Subcutaneous abdominal adipose tissue (tissue), 5 donors: Measurements from ENCODE around the gene MAJIN.

ENCODE experiments used
- H3K27ac ChIP-seq: one replicate; pipeline ENCODE4 v1.7.0; 2013; ENCODE audit warnings: low read depth, mild to moderate bottlenecking, inconsistent platforms, low read length, moderate library complexity
- H3K27me3 ChIP-seq, 5 donors: one replicate each; pipeline ENCODE4 v1.7.0; 2013; ENCODE audit warnings: low read length in 5 of 5, inconsistent platforms in 1 of 5; ENCODE audit not compliant: control insufficient read depth in 5 of 5, insufficient read depth in 4 of 5
- H3K36me3 ChIP-seq, 5 donors: one replicate each; pipeline ENCODE4 v1.7.0; 2013; ENCODE audit warnings: low read length in 5 of 5; ENCODE audit not compliant: control insufficient read depth in 5 of 5, insufficient read depth in 5 of 5
- H3K4me1 ChIP-seq, 5 donors: one replicate each; pipeline ENCODE4 v1.7.0; 2013; ENCODE audit warnings: low read length in 5 of 5, mild to moderate bottlenecking in 3 of 5, moderate library complexity in 1 of 5; ENCODE audit not compliant: control insufficient read depth in 5 of 5, insufficient read depth in 5 of 5
- H3K4me3 ChIP-seq, 5 donors: one replicate each; pipeline ENCODE4 v1.7.0; 2013; ENCODE audit warnings: low read length in 5 of 5, low read depth in 1 of 5
- H3K9ac ChIP-seq, 5 donors: one replicate each; pipeline ENCODE4 v1.7.0; 2013; ENCODE audit warnings: low read length in 5 of 5, mild to moderate bottlenecking in 4 of 5, moderate library complexity in 3 of 5
- H3K9me3 ChIP-seq, 5 donors: one replicate each; pipeline ENCODE4 v1.7.0; 2013; ENCODE audit warnings: low read length in 5 of 5; ENCODE audit not compliant: control insufficient read depth in 5 of 5
- donor health status: healthy.
- donor health status: healthy.
- donor health status: healthy.
- donor health status: healthy.
- donor health status: healthy.

MAJIN gene

DNA sequence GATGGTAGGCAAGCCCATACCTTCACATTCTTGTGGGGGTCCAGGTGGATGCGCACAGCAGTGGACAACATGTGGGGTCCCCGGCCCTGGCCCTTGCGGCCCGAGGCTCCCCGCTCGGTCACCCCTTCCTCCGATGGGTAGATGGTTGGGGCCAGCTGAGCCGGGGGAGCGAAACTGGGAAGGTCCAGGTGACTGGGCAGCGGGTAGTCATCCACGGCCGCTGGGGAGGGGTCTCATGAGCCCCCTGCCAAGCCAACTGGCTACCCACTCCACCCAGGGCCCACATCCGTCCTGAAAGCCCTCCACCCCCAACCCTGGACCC is 65.6 kb downstream of the MAJIN start:
- no peak overlapping the region for H3K27ac ChIP-seq
- H3K36me3 ChIP-seq, result peaks cover 0 to 91% (median 85%) of the 10 kb centered on the region in 5 donors
- H3K4me3 ChIP-seq, result no peak overlapping the region
- H3K9me3 ChIP-seq, result no peaks in the 10 kb centered on the region
- no peaks in the 10 kb centered on the region for H3K4me1 ChIP-seq
- H3K9ac ChIP-seq, result no peak overlapping the region
- H3K27me3 ChIP-seq, result no peaks in the 10 kb centered on the region

- Histone ChIP-seq H3K27me3 (no peaks in the 10 kb centered on the region), H3K9me3 (no peaks in the 10 kb centered on the region), H3K4me3 (no peak overlapping the region), H3K4me1 (no peaks in the 10 kb centered on the region), H3K9ac (no peak overlapping the region), H3K36me3 (peaks cover 0 to 91% (median 85%) of the 10 kb centered on the region in 5 donors), H3K27ac (no peak overlapping the region)
These were observed 66.2 kb downstream of the MAJIN start for GRCh38 chr11:64905516-64906313.

- H3K9ac ChIP-seq, result no peak overlapping the region
- H3K4me1 ChIP-seq, result no peaks in the 10 kb centered on the region
- H3K4me3 ChIP-seq, result no peak overlapping the region
- H3K27me3 ChIP-seq, result no peaks in the 10 kb centered on the region
- no peak overlapping the region for H3K27ac ChIP-seq
- H3K36me3 ChIP-seq, result peaks cover 0 to 91% (median 79%) of the 10 kb centered on the region in 5 donors
- H3K9me3 ChIP-seq, result no peaks in the 10 kb centered on the region
These were observed 68.5 kb downstream of the MAJIN start for GRCh38 chr11:64903291-64903833.

DNA sequence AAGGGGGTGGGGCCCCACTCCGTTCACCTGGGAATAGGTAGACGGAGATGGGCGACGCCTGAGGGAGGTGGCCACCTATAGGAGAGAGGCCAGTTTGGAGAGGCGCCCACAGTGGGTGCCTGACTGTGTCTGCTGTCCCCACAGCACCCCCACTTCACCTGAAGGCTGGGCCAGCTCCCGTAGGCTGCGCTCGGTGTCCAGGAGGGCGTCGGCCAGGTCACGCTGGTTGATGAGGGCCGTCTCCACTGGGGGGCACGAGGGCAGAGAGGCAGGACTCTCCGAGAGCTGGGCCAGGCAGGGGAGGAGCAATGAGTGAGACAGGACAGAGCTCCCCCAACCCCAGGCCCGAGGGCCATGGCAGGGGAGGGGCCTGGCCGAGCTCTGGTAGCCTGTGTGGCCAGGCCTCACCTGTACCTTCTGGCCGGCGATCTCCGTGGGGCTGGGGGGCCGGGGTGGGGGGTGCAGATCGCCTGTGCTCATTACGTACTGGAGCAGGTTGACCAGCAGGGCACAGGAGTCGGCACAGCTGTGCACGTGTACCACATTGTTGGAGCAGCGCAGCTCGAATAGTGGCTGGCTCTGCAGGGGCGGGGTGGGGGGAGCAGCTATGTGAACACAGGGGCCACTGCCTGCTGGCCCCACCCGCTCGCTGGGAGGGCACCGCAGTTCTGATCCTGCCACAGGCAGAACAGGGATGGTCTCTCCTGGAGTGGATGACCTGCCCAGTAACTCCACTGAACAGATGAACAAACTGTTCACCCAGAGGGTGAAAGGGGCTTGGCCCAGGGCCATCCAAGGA is 69.6 kb downstream of the MAJIN start:
- Histone ChIP-seq H3K27ac (no peak overlapping the region), H3K27me3 (no peaks in the 10 kb centered on the region), H3K4me3 (no peak overlapping the region), H3K4me1 (no peaks in the 10 kb centered on the region), H3K9ac (no peak overlapping the region), H3K9me3 (no peaks in the 10 kb centered on the region), H3K36me3 (peaks cover 0 to 92% (median 82%) of the 10 kb centered on the region in 5 donors)

GRCh38 chr11:64900774-64901173 is 71.1 kb downstream of the MAJIN start:
- H3K36me3 ChIP-seq, result peaks cover 0 to 92% (median 81%) of the 10 kb centered on the region in 5 donors
- no peak overlapping the region for H3K4me3 ChIP-seq
- H3K27me3 ChIP-seq, result no peaks in the 10 kb centered on the region
- no peaks in the 10 kb centered on the region for H3K9me3 ChIP-seq
- no peaks in the 10 kb centered on the region for H3K4me1 ChIP-seq
- no peak overlapping the region for H3K27ac ChIP-seq
- H3K9ac ChIP-seq, result no peak overlapping the region

- H3K9ac ChIP-seq, result no peak overlapping the region
- H3K36me3 ChIP-seq, result peaks cover 0 to 92% (median 80%) of the 10 kb centered on the region in 5 donors
- no peak overlapping the region for H3K4me3 ChIP-seq
- no peak overlapping the region for H3K27ac ChIP-seq
- no peaks in the 10 kb centered on the region for H3K4me1 ChIP-seq
- H3K9me3 ChIP-seq, result no peaks in the 10 kb centered on the region
- H3K27me3 ChIP-seq, result no peaks in the 10 kb centered on the region
These were observed 71.6 kb downstream of the MAJIN start for GRCh38 chr11:64900263-64900678.

GRCh38 chr11:64898541-64898940 is 73.4 kb downstream of the MAJIN start:
- no peaks in the 10 kb centered on the region for H3K27me3 ChIP-seq
- H3K9me3 ChIP-seq, result no peaks in the 10 kb centered on the region

GRCh38 chr11:64898076-64898445 is 73.8 kb downstream of the MAJIN start:
- no peak overlapping the region for H3K9ac ChIP-seq
- H3K27ac ChIP-seq, result no peak overlapping the region
- H3K9me3 ChIP-seq, result no peaks in the 10 kb centered on the region
- H3K4me3 ChIP-seq, result no peak overlapping the region
- peaks cover 0 to 15% (median 8%) of the 10 kb centered on the region in 5 donors for H3K4me1 ChIP-seq
- no peaks in the 10 kb centered on the region for H3K27me3 ChIP-seq
- H3K36me3 ChIP-seq, result peaks cover 0 to 86% (median 76%) of the 10 kb centered on the region in 5 donors

More at GRCh38 chr11:64898541-64898940, 73.4 kb downstream of the MAJIN start:
- Histone ChIP-seq H3K4me3 (no peak overlapping the region), H3K36me3 (peaks cover 0 to 91% (median 80%) of the 10 kb centered on the region in 5 donors), H3K27ac (no peak overlapping the region), H3K9ac (no peak overlapping the region), H3K4me1 (peaks cover 0 to 10% (median 8%) of the 10 kb centered on the region in 5 donors)

- H3K4me1 ChIP-seq, result peaks cover 0 to 21% (median 8%) of the 10 kb centered on the region in 5 donors
- H3K9me3 ChIP-seq, result no peaks in the 10 kb centered on the region
- peaks cover 0 to 81% (median 70%) of the 10 kb centered on the region in 5 donors for H3K36me3 ChIP-seq
- no peaks in the 10 kb centered on the region for H3K27me3 ChIP-seq
- H3K4me3 ChIP-seq, result no peak overlapping the region
- no peak overlapping the region for H3K27ac ChIP-seq
- H3K9ac ChIP-seq, result no peak overlapping the region
These were observed 74.4 kb downstream of the MAJIN start for GRCh38 chr11:64897381-64898075.
